ENCODE data around the gene CDH23. TPM values are rescaled to one million over a fixed set of nuclear protein-coding genes. Genes with fewer than 3 reads are reported as not detected.

The CDH23 gene
- total RNA-seq, 1 donor from 2014 or later: 9.4 TPM

DNA sequence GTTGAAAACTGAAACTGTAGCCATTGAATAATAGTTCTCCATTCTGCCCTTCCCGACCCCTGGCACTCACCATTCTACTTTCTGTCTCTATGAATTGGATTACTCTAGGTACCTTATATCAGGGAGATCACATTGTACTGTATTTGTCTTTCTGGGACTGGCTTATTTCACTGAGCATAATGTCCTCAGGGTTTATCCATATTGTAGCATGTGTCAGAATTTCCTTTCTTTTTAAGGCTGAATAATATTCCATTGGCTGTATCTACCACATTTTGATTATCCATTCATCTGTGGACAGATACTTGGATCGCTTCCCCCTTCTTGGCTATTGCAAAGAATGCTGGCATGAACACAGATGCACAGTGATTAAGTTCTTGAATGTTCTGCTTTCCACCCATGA is 107.4 kb downstream of the CDH23 start:
- no peaks in the 10 kb centered on the region for H3K9me3 Mint-ChIP-seq

DNA sequence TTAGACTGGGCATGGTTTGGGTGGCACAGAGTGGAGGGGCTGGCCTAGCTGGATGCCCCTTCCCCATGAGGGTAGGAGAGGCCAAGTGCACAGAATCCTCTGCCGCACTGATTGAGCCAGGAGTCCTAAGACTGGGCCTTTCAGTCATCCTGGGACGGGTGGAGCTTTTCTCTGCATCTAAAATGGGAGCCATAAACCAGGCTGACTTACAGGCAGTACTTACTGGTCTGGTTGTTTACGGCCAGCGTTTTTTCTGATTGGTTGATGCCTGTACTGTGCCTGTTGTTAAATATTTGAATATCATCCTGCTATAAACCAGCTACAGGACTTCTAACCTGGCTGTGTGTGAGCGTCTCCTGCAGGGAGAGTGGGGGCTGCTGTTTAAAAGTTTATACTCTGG is 107.8 kb downstream of the CDH23 start:
- TF ChIP-seq, protein P1, sequence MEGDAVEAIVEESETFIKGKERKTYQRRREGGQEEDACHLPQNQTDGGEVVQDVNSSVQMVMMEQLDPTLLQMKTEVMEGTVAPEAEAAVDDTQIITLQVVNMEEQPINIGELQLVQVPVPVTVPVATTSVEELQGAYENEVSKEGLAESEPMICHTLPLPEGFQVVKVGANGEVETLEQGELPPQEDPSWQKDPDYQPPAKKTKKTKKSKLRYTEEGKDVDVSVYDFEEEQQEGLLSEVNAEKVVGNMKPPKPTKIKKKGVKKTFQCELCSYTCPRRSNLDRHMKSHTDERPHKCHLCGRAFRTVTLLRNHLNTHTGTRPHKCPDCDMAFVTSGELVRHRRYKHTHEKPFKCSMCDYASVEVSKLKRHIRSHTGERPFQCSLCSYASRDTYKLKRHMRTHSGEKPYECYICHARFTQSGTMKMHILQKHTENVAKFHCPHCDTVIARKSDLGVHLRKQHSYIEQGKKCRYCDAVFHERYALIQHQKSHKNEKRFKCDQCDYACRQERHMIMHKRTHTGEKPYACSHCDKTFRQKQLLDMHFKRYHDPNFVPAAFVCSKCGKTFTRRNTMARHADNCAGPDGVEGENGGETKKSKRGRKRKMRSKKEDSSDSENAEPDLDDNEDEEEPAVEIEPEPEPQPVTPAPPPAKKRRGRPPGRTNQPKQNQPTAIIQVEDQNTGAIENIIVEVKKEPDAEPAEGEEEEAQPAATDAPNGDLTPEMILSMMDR (conservative IDR thresholded peaks at IDR 0.05): no peak
- Mint-ChIP-seq H3K27ac (no peak overlapping the region), H3K4me1 (ENCODE audit: unreplicated experiment) (peaks cover 19% of the 10 kb centered on the region), H3K36me3 (no peaks in the 10 kb centered on the region), H3K27me3 (peaks cover 4% of the 10 kb centered on the region), H3K9me3 (no peaks in the 10 kb centered on the region), H3K4me3 (no peak overlapping the region)
- DNase-seq (ENCODE audit: extremely low spot score, unreplicated experiment): no peak

More for the DNA sequence above, 107.4 kb downstream of the CDH23 start:
- Mint-ChIP-seq H3K36me3 (no peaks in the 10 kb centered on the region), H3K27me3 (peaks cover 4% of the 10 kb centered on the region), H3K27ac (no peak overlapping the region), H3K4me1 (ENCODE audit: unreplicated experiment) (peaks cover 19% of the 10 kb centered on the region), H3K4me3 (no peak overlapping the region)
- TF ChIP-seq, protein P1 (conservative IDR thresholded peaks at IDR 0.05): no peak
- DNase-seq (ENCODE audit: extremely low spot score, unreplicated experiment): no peak

DNA sequence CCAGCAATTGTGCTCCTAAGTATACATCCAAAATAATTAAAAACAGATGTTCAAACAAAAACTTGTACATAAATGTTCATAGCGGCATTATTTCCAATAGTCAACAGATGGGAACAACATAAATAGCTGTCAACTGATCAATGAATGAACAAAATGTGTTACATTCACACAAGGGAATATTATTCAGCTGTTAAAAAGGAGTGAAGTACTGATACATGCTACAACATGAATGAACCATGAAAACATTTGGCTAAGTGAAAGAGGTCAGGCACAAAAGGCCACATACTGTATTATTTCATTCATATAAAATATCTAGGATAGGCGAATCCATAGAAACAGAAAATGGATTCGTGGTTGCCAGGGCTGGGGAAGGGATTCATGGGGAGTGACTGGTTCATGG is 109.1 kb downstream of the CDH23 start:
- H3K9me3 Mint-ChIP-seq: no peaks in the 10 kb centered on the region
- TF ChIP-seq, protein P1 (conservative IDR thresholded peaks at IDR 0.05): no peak
- DNase-seq (ENCODE audit: extremely low spot score, unreplicated experiment): no peak
- H3K4me3 Mint-ChIP-seq: no peak overlapping the region
- no peaks in the 10 kb centered on the region for H3K36me3 Mint-ChIP-seq
- H3K27ac Mint-ChIP-seq: no peak overlapping the region
- peaks cover 19% of the 10 kb centered on the region for H3K4me1 Mint-ChIP-seq (ENCODE audit: unreplicated experiment)
- H3K27me3 Mint-ChIP-seq: peaks cover 4% of the 10 kb centered on the region

DNA sequence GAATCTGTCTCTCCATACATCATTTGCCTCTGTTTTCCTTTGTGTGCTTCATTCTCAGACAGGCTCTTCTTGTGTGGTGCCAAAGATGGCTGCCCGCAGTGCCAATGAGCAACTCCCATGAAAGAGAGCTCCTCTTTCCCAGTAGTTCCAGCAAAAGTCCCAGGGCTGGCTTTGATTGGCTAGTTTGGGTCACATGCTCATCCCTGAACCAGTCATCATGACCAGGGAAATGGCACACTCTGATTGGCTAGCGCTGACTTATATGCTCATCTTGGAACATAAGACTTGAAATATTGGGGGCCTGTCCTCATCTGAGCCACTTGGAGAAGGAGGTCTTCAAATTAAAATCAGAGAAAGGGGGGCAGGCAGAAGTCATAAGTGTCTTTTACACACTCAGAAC is 112.7 kb downstream of the CDH23 start:
- no peaks in the 10 kb centered on the region for H3K36me3 Mint-ChIP-seq
- no peak overlapping the region for H3K27ac Mint-ChIP-seq
- H3K4me3 Mint-ChIP-seq: no peak overlapping the region
- H3K4me1 Mint-ChIP-seq (ENCODE audit: unreplicated experiment): peaks cover 7% of the 10 kb centered on the region
- DNase-seq (ENCODE audit: extremely low spot score, unreplicated experiment): no peak
- TF ChIP-seq, protein P1 (conservative IDR thresholded peaks at IDR 0.05): no peak
- peaks cover 4% of the 10 kb centered on the region for H3K27me3 Mint-ChIP-seq
- H3K9me3 Mint-ChIP-seq: no peaks in the 10 kb centered on the region

DNA sequence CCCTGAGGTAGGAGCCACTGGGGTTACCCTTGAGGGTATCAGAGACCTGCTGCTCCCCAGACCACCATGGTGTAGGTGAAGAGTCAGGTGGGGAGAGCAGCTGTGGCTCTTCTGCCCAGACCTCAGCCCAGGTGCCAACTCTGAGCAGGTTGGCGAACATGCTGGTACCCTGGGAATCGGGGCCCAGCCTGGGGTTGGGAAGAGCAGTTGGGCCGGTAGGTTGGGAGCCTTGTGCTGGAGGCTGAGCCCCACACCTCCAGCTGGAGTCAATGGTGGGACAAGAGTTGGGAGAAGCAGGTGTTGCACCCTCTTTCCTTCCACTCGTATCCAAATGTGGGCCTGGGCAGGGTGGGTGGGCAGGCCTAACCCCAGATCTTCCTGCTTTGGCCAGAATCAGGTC is 114.5 kb downstream of the CDH23 start:
- DNase-seq (ENCODE audit: extremely low spot score, unreplicated experiment): no peak
- Mint-ChIP-seq H3K36me3 (no peaks in the 10 kb centered on the region), H3K4me1 (ENCODE audit: unreplicated experiment) (peaks cover 12% of the 10 kb centered on the region), H3K4me3 (no peak overlapping the region), H3K27me3 (peaks cover 4% of the 10 kb centered on the region), H3K27ac (no peak overlapping the region), H3K9me3 (no peaks in the 10 kb centered on the region)
- TF ChIP-seq, protein P1 (conservative IDR thresholded peaks at IDR 0.05): no peak

DNA sequence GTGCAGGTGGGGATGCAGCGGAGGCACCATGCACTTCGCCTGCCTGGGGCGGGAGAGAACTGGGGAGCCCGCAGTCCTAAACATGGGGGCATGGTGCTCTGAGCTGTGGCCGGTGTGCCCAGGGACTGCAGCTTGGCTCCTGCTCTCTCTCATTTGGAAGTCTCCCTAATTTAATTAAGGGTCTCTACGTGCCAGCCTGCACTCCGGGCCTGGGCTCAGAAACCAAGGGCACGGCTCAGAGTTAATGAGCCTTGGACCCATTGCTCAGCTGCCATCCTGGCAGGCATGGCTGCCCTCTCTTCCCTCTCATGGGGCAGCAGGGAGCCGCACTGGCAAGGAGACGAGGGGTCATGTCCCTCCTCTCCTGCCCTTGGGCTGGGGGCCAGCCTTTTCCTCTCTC is 115.6 kb downstream of the CDH23 start:
- TF ChIP-seq, protein P1 (conservative IDR thresholded peaks at IDR 0.05): no peak
- Mint-ChIP-seq H3K9me3 (no peaks in the 10 kb centered on the region), H3K27me3 (peaks cover 4% of the 10 kb centered on the region), H3K4me1 (ENCODE audit: unreplicated experiment) (peaks cover 12% of the 10 kb centered on the region), H3K4me3 (no peak overlapping the region), H3K27ac (peak overlapping the region; percentile 70), H3K36me3 (no peaks in the 10 kb centered on the region)
- no peak for DNase-seq (ENCODE audit: extremely low spot score, unreplicated experiment)
